GM12865 (cell line): ENCODE measurements around the gene GPC3.
A peak's percentile ranks its signal among the peaks of the same experiment; 100 is the strongest.

Source experiments
- DNase-seq: peaks from one replicate; pipeline ENCODE4 v3.0.0; 2010; ENCODE audit warnings: low read depth
- H3K4me3 ChIP-seq: 2 replicates; pipeline ENCODE4 v1.5.1; 2011; ENCODE audit warnings: mild to moderate bottlenecking, low read depth, low read length, control low read depth
- CTCF ChIP-seq: IDR thresholded peaks from 2 replicates; pipeline ENCODE4 v1.5.1; 2011; ENCODE audit warnings: low read length, control low read depth, low read depth, inconsistent platforms; ENCODE audit not compliant: insufficient read depth; ENCODE audit errors: missing control alignments

Gene GPC3

GRCh38 chrX:133929836-133930464 is 55.4 kb downstream of the GPC3 start:
- DNase-seq, result no peak
- TF ChIP-seq CTCF, result no peak
- H3K4me3 ChIP-seq, result no peak overlapping the region

GRCh38 chrX:133928365-133928764 is 57.0 kb downstream of the GPC3 start:
- no peak overlapping the region for H3K4me3 ChIP-seq
- TF ChIP-seq CTCF, result no peak
- no peak for DNase-seq

GRCh38 chrX:133926809-133927208 is 58.6 kb downstream of the GPC3 start:
- H3K4me3 ChIP-seq, result no peak overlapping the region
- no peak for TF ChIP-seq CTCF
- no peak for DNase-seq

- DNase-seq, result no peak
- TF ChIP-seq CTCF, result no peak
- no peak overlapping the region for H3K4me3 ChIP-seq
Observed at GRCh38 chrX:133926099-133926498, 59.3 kb downstream of the GPC3 start.

- TF ChIP-seq CTCF, result no peak
- no peak overlapping the region for H3K4me3 ChIP-seq
- no peak for DNase-seq
Observed at GRCh38 chrX:133924548-133924947, 60.8 kb downstream of the GPC3 start.

GRCh38 chrX:133923548-133923947 is 61.8 kb downstream of the GPC3 start:
- TF ChIP-seq CTCF, result no peak
- no peak for DNase-seq
- H3K4me3 ChIP-seq, result no peak overlapping the region

- no peak for TF ChIP-seq CTCF
- peak; percentile 16 for DNase-seq
- H3K4me3 ChIP-seq, result no peak overlapping the region
Observed at GRCh38 chrX:133923113-133923512, 62.3 kb downstream of the GPC3 start.
